ENCODE measurements around the gene UST.

UST gene

DNA sequence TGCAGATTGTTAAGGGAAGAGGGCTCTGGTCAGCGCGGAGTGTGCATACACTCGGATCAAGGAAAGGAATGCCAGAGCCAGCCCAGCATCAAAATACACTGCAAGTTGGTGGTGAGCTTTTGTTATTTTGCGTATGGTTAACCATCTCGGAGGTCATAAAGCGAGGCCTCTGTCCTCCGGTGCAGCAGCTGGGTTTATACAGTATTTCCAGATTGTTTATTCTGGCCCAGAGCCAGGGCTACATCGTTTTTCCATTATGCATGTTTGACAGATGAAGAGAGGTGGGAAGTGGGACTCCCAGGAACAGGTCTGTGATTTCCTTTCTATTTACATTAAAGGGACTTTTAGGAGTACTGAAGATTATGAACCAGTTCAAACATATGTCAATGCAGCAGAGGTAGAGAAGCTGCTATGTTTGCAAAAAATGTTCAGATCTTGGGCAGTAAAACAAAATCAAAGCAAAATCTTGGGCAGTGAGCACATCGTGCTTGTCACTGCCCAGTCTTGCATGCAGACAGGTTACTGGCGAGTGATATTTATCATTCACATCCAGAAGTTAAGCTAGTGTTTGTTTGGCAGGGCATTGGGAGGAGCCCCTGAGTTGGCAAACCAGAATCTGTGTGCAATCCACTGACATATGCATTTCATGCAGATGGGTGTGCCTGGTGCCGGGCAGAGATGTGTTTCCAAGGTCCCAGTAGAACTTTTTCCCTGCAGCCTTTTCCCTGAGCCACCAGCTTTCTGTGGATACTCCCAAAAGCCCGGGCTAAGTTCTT is 314.3 kb downstream of the UST start:
- DNase-seq (ENCODE audit: low read depth in 2 of 2), result no peak

DNA sequence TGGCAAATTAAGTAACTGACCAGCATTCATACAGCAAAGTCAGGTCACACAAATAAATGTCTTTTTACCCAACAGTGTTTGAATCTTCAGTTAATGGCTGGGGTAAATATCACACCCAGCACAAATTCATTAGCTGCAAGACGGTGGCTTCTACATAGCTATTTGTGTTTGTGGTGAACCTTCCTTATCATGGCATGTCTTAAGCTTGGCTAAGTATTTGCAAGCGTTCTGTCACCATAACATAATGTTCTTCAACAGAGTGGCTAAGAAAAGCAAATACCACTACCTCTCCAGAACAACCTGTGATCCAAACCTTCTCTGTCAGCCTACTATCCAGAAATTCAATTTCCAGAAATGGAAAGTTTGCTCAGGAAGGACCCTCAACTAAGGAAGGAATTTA is 315.1 kb downstream of the UST start:
- DNase-seq (ENCODE audit: low read depth in 2 of 2), result no peak

DNA sequence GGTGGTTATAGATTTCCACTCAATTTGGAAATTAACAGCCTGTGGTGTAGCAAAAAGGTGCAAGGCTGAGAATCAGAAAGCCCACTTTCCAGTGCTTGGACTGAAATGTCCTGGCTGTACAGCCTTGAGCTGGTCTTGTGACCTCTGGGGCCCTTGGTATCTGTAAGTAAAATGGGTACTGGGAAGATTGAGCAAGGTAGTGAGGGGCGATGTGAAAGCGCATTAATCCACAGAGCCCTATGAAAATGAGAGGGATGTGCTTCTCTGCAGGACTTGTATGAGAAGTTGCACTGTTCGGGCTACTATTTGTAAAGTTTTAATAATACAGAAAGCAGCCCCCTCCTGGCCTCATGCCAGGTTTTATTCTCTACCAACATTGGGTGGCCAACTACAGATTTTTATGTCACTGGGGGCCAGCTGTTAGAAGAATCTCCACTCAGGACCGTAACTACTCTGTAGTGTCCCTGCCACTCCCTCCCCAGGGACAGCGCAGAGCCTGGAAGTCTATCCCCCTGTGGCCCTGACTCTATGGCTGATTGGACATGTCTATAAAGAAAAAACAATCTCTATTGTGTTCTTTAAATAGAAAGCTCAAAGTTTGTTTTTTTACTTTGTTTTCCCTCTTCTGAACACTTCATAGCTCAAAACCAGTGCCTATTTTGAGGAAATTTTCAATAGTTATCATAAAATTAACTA is 316.0 kb downstream of the UST start:
- no peak for DNase-seq (ENCODE audit: low read depth in 2 of 2)

DNA sequence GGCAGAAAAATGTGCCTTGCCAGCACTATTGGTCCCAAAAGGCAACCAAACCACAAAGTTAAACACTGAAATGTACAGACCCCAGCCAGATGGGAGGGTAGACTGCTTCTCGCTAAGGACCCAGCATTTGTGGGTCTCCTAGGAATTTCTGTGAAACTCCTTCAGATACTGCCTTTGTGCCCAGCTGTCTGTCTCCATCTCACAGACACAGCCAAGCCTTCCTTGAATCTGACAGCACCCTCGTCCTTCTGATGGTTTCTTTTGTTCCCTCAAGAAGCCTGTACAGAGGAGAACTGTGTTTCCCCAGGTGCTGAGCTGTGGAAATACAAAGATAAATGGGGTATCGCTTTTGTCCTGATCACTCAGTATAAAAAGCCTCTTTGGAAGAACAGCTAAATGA is 316.6 kb downstream of the UST start:
- no peak for DNase-seq (ENCODE audit: low read depth in 2 of 2)

DNA sequence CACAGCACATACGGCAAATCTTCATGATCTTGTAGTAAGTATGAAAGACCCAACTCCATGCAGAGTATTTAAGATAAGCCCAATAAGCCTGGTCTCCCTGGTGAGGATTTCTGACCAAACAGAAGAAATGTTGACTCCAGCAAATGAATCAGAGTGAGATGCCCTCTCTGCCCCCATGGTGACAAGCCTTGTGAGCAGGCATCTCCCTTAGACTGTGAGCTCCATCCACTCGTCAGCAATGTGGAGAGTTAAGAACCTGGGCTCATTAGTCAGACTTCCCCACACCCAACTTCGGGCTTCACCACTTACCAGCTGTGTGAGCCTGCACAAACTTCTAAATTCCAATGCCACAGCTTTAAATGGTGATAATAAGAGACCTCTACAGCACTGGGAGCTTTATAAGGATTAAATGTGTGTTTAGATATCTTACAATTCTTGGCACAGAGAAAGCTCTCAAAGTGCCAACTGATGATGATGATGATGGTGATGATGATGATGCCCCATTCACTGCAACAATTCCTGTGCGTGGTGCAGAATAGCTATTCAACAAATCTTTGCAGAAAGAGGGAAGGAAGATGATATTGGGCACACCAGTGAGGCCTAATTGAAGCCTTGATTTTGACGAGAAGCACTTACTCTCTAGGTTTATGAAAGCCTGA is 317.3 kb downstream of the UST start:
- DNase-seq (ENCODE audit: low read depth in 2 of 2), result no peak

DNA sequence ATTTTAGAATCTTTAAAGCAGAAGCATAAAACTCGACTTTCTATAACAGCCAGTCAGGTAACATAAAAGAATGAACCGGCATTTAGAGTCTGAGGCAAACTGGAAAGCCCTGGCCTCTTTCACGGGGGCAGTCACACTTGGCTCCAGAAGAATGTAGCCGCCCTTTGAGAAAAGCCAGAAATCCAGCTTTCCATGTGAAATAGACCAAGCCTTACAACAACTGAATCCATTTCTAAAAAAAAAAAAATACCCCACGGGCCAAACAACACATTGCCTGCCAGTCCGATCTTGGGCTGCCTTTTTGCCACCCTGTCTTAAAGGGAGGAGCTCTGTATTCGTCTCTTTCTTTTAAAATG is 317.8 kb downstream of the UST start:
- DNase-seq (ENCODE audit: low read depth in 2 of 2), result no peak

DNA sequence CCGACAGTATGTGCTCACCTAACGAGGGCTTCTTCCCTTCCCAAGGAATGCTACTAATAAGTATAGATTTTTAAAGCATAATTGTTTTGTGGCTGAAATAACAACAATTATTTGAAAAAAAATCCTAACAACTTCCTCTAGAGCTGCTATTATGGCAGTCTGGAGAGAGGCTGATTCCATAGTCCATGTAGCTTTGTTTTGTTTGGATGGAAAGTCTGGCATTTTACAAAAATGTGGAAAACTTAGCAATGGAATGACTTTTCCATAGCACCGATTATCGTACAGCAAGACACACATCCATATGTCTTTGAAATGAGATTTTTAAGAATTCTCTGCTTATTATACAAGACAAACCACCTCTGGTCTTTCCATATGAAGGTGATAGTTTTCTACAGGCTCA is 318.3 kb downstream of the UST start:
- no peak for DNase-seq (ENCODE audit: low read depth in 2 of 2)

DNA sequence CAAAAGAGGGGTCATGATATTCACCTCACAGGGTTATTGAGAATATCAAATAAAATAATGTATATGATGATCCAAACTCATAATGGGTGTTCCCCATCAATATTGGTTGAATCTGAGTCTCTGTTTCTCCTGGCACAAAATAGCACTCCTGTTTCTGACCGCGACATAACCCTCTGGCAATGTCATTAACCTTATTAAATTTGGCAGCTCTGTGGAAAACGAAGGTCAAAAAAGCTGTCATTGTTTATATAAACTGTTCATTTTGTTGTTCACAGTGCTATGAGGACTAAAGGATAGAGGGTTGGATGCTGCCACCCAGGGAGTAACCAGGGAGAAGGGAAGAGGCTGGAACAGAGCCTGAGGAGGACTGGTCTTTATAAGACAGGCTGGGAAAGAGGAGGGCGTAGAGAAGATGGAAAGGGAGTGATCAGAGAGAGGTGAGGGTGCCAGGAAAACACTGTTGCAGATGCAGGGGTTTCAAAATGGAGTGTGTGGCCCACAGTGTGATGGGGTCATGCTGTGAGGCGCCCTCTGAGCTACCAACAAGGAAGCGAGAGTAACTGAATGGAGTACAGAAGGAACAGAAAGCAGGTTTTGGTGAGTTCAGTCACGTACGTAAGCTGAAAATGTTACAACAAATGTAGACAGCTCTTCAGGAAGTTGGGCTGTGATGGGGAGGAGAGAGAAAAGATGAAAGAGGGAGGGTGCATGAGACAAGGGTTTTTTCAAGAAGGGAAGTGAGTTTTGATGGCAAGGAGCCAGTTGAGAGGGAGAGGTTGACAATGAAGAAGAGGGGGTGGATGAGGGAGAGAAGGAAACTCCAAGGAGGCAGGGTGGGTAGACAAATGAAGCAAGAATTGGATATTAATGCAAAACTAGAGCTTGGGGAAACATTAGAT is 319.1 kb downstream of the UST start:
- DNase-seq (ENCODE audit: low read depth in 2 of 2), result no peak

DNA sequence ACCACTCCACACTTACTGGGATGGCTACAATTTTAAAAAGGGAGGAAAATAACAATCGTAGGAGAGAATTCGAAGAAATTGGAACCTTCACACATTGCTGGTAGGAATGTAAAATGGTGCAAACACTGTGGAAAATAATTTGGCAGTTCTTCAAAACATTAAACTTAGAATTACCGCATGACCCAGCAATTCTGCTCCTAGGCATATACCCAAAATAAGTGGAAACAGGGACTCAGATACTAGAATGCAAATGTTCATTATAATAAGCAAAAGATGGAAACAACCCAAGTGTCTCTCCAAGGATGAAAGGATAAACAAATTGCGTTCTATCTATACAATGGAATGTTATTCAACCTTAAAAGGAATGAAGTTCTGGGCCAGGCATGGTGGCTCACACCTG is 325.2 kb downstream of the UST start:
- no peak for DNase-seq (ENCODE audit: low read depth in 2 of 2)

DNA sequence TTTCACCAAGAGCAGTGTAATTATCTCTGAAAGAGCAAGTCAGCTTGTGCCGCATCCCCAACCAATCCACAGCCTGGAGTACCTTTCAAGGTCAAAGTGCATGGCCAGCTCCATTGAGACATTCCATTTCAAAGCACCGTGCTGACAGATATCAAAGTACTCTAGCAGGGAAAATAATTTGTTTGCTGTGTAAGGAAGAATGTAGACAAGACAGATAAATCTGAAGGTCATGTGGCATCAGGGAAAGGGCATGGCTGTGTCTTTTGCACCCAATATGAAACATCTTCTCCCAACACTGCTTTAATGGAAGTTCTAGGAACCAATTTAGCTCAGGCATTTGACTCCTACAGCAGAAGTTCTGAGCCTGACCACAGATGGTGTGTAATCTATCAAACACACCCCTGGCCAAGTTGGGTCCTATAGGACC is 328.0 kb downstream of the UST start:
- no peak for DNase-seq (ENCODE audit: low read depth in 2 of 2)

DNA sequence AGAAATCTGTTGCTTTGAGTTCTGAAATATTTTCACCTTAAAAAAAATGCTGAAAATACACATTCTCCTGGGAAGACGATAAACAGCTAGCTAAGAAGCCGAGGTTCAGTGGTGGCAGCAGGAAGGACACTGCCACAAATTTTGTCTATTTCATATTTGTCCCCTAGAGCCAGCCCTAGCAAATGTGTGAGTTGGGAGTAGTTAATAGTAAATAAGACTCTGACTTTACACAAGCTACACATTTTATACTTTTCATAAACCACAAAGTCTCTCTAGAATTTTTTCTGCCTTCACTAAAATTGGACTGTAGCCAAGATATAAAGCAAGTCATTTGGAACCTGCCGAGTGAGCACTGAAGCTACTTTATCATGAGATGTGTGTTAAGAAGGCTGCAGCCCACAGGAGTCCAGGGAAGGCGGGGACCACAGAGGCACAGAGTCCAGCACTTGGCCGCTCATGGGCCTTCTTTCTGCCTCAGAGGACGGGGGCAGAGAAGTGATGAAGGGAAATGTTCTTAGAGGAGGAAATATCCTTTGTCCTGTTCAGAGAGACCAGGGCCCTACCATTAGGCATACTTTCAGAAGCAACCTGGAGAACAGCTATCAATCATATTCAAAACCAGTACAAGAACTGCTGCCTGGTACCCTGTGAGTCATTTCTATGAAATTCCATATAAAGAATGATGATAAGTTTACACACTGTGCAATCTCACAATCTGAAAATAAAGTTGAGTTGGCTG is 329.0 kb downstream of the UST start:
- no peak for DNase-seq (ENCODE audit: low read depth in 2 of 2)

DNA sequence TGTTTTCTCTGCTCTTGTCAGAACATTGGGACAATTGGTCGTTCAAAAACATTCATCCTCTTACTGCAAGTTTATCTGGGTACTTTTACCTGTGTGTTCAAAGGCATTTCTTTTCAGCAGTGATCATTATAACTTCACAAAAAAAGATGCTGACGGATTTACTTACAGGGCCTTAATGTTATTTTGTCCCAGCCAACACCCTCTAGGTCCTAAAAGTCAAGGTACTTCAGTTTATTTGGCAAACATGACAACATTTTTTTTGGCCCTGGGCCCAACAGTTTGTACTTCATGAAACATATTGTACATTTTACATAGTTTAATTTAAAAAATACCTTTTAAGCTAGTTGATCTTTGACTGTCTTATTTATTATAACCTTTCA is 329.5 kb downstream of the UST start:
- no peak for DNase-seq (ENCODE audit: low read depth in 2 of 2)

DNA sequence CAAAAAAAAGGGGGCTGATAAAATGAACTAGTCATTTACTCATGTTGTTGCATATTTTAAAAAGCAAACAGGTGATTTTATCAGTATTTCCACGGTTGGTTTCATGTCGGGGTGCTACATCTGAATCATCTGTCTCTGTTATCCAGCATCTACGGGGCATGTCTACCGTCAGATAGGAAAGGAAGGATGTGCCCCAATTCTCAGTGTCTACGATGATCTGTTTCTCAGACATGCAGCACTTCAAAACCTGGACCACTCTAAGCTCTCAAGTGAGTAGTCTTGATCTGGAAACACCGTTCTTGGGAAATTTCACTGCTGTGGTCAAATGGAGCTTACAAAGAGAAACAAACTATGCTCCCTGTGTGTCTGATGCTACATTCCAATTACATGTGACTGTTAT is 330.4 kb downstream of the UST start:
- DNase-seq (ENCODE audit: low read depth in 2 of 2), result no peak

DNA sequence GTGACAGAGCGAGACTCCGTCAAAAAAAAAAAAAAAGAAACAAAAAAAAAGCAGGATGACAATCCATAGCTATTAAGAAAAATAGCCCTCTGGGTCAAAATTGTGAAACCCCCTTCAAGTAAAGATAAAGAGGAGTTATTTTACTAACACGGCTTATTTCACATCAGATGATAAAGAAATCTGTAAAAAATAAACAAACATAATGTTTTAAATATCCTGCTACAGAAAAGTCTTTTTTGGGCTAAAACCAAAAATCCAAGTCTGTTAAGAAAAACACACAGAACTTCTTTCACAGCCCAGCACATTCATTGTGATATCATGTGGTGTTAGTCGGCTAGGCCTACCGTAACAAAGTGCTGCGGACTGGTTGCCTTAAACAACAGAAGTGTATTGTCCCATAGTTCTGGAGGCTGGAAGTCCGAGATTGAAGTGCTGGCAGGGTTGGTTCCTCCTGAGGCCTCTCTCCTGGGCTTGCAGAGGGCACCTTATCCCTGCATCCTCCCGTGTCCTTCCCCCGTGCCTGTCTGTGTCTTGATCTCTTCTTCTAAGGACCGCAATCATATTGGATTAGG is 331.5 kb downstream of the UST start:
- DNase-seq (ENCODE audit: low read depth in 2 of 2), result no peak

DNA sequence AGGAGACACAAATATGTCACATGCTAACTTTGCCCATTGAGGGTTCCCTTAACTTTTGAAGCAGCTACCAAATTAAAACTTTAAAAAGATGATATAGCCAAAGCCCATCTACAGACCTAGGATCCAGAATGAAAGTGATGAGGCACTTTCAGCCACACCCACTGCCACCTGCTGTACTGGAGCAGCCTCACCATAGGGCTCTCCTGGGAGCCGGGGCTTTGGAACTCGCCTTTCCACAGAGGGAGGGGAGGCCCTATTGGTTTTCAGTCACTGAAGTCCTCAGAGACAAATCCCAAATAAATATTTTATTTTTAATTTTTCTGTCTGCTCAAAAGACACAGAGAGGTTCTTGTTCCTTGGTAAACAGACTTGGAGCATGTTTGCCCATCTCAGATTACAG is 332.6 kb downstream of the UST start:
- DNase-seq (ENCODE audit: low read depth in 2 of 2), result no peak

DNA sequence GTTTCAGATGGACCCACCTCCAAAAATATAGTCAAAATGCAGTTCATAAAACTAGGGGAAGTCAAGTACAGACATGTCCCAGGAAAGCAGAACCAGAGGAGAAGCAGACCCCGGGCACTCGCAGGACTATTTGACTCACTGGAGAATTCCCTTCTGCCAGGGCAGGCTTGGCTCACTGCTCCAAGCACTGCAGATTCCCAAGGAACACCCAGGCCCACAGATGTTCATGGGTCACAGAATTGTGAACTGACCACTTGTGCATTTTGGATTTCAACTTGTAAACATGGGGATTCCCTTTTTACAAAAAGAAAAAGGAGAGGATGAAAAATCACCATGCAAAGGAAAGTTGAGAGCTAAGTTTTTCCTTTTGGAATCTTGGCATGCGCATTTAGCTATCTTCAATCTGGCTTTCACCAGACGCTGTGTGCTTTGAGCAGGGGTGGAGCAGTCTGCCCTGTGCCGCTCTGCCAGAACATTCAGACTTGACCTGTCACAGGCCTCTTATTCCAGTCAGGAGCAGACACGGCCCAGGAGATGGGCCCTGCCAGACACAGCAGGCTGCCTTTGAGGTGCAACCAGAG is 333.2 kb downstream of the UST start:
- no peak for DNase-seq (ENCODE audit: low read depth in 2 of 2)

DNA sequence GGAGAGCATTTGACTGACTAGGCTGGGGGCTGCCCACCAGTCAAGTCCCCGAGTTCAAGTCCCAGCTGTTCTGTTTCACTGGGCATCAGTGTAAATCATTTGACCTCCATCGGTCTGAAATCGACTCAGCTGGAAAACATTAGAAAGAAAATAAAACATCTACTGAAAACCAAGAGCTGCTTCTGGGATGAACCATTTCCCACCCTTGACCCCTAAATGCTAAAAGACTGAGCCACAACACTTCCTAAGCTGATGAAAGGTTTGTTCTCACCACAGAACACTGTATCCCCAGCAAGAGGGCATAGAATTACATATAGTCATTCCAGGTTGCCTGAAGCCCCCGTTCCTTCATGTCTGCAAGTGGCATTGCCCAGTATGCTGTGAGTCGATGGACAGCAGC is 333.7 kb downstream of the UST start:
- no peak for DNase-seq (ENCODE audit: low read depth in 2 of 2)

DNA sequence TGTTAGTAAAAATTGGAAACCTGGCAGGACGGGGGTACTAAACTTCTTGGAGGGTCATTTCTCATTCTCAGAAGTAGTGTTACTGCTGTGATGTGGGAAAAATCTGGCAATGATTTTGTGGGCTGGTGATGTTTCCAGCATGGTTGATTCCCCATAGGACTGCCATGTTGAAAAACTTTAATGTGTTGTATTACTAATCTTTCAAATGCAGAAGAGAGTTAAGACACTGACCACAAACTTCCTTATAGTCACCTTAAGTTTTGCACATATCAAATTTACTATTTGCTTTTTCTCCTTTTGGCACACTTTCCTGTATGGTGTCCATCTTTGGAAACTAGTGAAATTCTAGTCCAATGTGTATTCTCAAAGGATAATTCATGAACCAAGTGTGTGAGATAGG is 334.5 kb downstream of the UST start:
- DNase-seq (ENCODE audit: low read depth in 2 of 2), result no peak

DNA sequence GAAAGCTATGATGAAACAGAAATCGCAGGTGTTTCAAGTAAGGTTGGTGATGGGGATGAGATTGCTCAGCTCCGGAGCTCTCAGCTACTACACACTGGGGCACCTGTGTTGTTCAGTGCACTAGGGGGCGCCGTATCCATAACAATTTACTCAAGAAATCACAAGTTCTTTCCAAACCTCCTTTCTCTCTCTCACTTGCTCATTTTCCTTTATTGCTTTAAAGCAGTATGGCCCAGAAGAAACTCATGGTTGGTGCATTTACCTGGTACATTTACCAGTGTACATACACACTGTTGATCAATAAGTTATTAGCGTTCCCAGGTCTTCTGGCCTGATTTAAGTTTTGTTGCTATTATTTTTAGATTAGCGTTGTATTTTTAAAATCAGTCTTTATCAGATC is 335.5 kb downstream of the UST start:
- peak; percentile 66 to 69 for DNase-seq (ENCODE audit: low read depth in 2 of 2)

DNA sequence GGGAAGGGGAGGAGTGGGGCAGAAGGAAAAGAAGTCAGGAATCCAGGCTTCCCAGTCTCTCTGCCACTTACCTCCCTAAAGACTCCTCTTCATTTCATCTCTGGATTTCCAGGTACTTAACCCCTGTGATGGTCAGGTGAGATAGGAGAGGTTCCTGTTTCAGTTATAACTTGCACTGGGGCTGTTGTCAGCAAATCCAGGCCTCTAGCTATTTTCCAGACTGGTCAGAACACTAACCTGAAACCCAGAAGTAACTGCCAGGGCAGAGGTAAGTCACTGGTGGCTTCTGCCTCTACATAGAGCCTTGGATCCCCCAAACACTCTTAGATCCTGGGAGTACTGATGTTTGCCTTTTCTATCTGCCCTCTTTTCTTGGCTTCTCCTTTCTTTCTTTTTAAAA is 337.2 kb downstream of the UST start:
- no peak for DNase-seq (ENCODE audit: low read depth in 2 of 2)

Data from stimulated activated CD8-positive, alpha-beta memory T cell treated with anti-CD3 and anti-CD28 coated beads, Interleukin-15, amount 100 ng/mL, for 48 hours (primary cell).